Effector memory CD8-positive, alpha-beta T cell (primary cell): ENCODE results near the gene TYW1.
"Not testable (repeated sequence)": the region's sequence is repeated elsewhere in the genome, so short reads cannot be mapped to it uniquely, and the experiment has no call there.

ENCODE experiments used
- ATAC-seq: fragments of 150-1000 bp; cut with Tn5 transposase; replicated peaks from 2 replicates; pipeline ENCODE4 v1.10.0; 2021; ENCODE audit warnings: mild to moderate bottlenecking, moderate library complexity
- DNase-seq, 3 experiments: peaks; one replicate each; pipeline ENCODE4 v3.0.0; 2021
- H3K27ac Mint-ChIP-seq, 2 donors: one replicate each; pipeline ENCODE4 v1.8.0; 2022; ENCODE audit warnings: mild to moderate bottlenecking in 2 of 2, mixed read lengths in 2 of 2, moderate library complexity in 2 of 2
- H3K27me3 Mint-ChIP-seq, 2 donors: one replicate each; pipeline ENCODE4 v1.8.0; 2022; ENCODE audit warnings: mixed read lengths in 2 of 2
- H3K36me3 Mint-ChIP-seq: one replicate; pipeline ENCODE4 v1.8.0; 2022; ENCODE audit warnings: mild to moderate bottlenecking, moderate library complexity, mixed read lengths; ENCODE audit not compliant: insufficient read depth
- H3K4me1 Mint-ChIP-seq, 2 donors: one replicate each; pipeline ENCODE4 v1.8.0; 2022; ENCODE audit warnings: low read depth in 2 of 2, mixed read lengths in 2 of 2
- H3K4me3 Mint-ChIP-seq, 2 donors: one replicate each; pipeline ENCODE4 v1.8.0; 2022; ENCODE audit warnings: mild to moderate bottlenecking in 2 of 2, mixed read lengths in 2 of 2, moderate library complexity in 2 of 2
- H3K9me3 Mint-ChIP-seq, 2 donors: one replicate each; pipeline ENCODE4 v1.8.0; 2022; ENCODE audit warnings: mixed read lengths in 2 of 2

TYW1 gene

GRCh38 chr7:67206452-67206851 lies 209.8 kb downstream of the TYW1 start:
- no peak overlapping the region for H3K27ac Mint-ChIP-seq
- peaks cover 0 to 2% of the 10 kb centered on the region in 2 donors for H3K9me3 Mint-ChIP-seq
- no peak for ATAC-seq
- H3K4me1 Mint-ChIP-seq: peaks cover 0 to 11% of the 10 kb centered on the region in 2 donors
- no peaks in the 10 kb centered on the region for H3K27me3 Mint-ChIP-seq
- peaks cover 11% of the 10 kb centered on the region for H3K36me3 Mint-ChIP-seq
- no peak for DNase-seq
- H3K4me3 Mint-ChIP-seq: no peak overlapping the region

GRCh38 chr7:67208656-67209055 lies 212.0 kb downstream of the TYW1 start:
- not testable (repeated sequence) for H3K27ac Mint-ChIP-seq, H3K4me3 Mint-ChIP-seq, H3K36me3 Mint-ChIP-seq, ATAC-seq, DNase-seq, H3K4me1 Mint-ChIP-seq, H3K27me3 Mint-ChIP-seq, H3K9me3 Mint-ChIP-seq

DNA sequence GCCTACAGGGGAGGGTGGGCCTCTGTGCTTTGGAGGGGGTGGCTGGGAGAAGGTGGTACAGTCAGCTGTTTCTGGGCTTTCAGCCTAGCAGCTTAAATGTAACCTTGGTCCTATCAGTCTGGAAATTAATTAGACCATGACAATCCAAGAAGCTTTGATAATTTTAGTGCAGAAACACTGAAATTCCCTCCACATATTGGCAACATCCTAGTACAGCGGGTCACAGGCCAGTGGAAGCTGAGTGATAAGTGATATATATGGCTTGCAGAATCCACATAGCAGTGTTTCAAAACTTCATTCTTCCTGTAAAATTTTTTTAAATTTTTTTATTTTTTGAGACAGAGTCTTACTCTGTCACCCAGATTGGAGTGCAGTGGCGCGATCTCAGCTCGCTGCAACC lies 212.6 kb downstream of the TYW1 start:
- no peak for ATAC-seq
- Mint-ChIP-seq H3K27me3 (no peaks in the 10 kb centered on the region), H3K27ac (no peak overlapping the region), H3K36me3 (peaks cover 8% of the 10 kb centered on the region), H3K9me3 (peaks cover 0 to 2% of the 10 kb centered on the region in 2 donors), H3K4me1 (peaks cover 0 to 7% of the 10 kb centered on the region in 2 donors), H3K4me3 (no peak overlapping the region)
- DNase-seq: no peak

DNA sequence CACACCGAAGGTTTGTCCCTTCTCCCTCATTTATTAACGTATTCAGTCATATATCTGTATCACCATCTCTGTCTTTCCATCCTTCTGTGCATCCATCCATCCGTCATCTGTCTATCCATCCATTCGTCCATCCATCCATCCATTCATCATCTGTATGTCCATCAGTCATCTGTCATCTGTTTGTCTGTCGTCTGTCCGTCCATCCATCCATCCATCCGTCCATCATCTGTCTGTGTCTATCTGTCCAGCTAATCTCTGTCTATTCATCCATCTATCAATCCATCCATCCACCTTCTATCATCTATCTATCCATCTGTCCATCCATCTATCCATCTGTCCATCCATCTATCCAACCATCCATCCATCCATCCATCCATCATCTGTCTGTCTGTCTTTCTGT lies 213.9 kb downstream of the TYW1 start:
- Mint-ChIP-seq H3K27ac (no peak overlapping the region), H3K27me3 (no peaks in the 10 kb centered on the region), H3K4me3 (no peak overlapping the region), H3K4me1 (peaks cover 2 to 8% of the 10 kb centered on the region in 2 donors), H3K36me3 (no peaks in the 10 kb centered on the region), H3K9me3 (peaks cover 0 to 2% of the 10 kb centered on the region in 2 donors)
- ATAC-seq (no peak), DNase-seq (no peak)

GRCh38 chr7:67211650-67212330 lies 215.2 kb downstream of the TYW1 start:
- not testable (repeated sequence) for DNase-seq, H3K4me3 Mint-ChIP-seq, H3K36me3 Mint-ChIP-seq, H3K4me1 Mint-ChIP-seq, H3K27me3 Mint-ChIP-seq, ATAC-seq, H3K9me3 Mint-ChIP-seq, H3K27ac Mint-ChIP-seq

DNA sequence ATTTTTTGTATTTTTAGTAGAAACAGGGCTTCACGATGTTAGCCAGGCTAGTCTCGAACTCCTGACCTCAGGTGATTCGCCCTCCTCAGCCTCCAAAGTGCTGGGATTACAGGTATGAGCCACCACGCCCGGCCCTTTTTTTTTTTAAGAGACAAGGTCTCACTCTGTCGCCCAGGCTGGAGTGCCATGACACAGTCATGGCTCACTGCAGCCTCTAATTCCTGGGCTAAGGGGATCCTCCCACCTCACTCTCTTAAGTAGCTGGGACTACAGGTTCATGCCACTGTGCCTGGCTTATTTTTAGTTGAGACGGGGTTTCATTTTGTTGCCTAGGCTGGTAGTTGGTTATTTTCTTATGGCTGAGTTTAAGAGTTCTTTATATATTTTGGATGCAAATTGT lies 216.4 kb downstream of the TYW1 start:
- not testable (repeated sequence) for H3K27me3 Mint-ChIP-seq, H3K4me3 Mint-ChIP-seq, DNase-seq, ATAC-seq, H3K27ac Mint-ChIP-seq, H3K36me3 Mint-ChIP-seq, H3K4me1 Mint-ChIP-seq, H3K9me3 Mint-ChIP-seq

- H3K27ac Mint-ChIP-seq, H3K9me3 Mint-ChIP-seq, ATAC-seq, H3K4me1 Mint-ChIP-seq, H3K27me3 Mint-ChIP-seq, DNase-seq, H3K36me3 Mint-ChIP-seq, H3K4me3 Mint-ChIP-seq: not testable (repeated sequence)
These were observed 226.9 kb downstream of the TYW1 start for GRCh38 chr7:67223551-67223950.

DNA sequence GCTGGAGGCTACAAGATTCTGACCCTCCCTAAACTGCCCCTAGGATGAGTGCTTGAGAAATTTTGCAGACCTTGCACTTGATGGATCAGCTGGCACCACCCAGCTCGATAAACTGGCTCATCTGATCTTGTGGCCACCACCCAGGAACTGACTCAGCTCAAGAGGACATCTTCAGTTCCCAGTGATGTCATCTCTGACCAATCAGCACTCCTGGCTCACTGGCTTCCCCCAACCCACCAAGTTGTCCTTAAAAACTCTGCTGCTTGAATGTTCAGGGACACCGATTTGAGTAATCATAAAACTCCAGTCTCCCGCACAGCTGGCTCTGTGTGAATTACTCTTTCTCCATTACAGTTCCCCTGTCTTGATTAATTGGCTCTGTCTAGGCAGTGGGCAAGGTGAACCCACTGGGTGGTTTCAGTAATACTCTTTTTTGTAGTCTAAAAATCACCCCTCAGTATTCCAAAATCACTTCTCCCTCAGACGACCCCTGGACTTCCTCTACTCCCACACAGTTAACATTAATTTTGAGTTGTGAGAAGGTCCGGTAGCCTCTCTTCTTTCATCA lies 229.8 kb downstream of the TYW1 start:
- H3K27ac Mint-ChIP-seq: peak overlapping the region in 1 of 2 donors; percentile 79
- ATAC-seq, H3K9me3 Mint-ChIP-seq, H3K36me3 Mint-ChIP-seq, DNase-seq, H3K4me1 Mint-ChIP-seq, H3K4me3 Mint-ChIP-seq, H3K27me3 Mint-ChIP-seq: not testable (repeated sequence)

GRCh38 chr7:67226967-67227366 lies 230.3 kb downstream of the TYW1 start:
- H3K27ac Mint-ChIP-seq: peak overlapping the region in 1 of 2 donors; percentile 79
- ATAC-seq, H3K4me3 Mint-ChIP-seq, H3K4me1 Mint-ChIP-seq, H3K27me3 Mint-ChIP-seq, DNase-seq, H3K36me3 Mint-ChIP-seq, H3K9me3 Mint-ChIP-seq: not testable (repeated sequence)

- not testable (repeated sequence) for H3K4me1 Mint-ChIP-seq
- H3K27ac Mint-ChIP-seq: peak overlapping the region; percentile 38 to 75
These were observed 232.4 kb downstream of the TYW1 start for GRCh38 chr7:67229018-67229417.

DNA sequence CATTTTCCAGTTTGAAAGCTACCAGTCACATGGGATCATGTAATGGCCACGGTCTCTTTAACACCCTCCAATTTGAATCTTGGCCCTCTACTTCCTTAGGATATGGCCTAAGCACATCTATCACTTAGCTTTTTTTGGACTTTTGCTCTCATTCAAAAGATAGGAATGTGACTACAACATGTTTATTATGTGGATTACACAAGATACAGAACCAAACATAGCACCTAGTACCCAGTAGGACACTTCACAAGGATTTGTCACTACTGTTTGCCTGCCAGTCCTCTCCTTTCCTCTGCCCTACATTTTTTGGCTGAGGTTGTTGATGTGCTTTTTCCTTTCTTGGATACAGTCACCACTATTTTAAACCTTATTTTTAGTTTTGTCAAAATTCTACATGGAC lies 233.4 kb downstream of the TYW1 start:
- DNase-seq, H3K4me3 Mint-ChIP-seq, H3K36me3 Mint-ChIP-seq, H3K27me3 Mint-ChIP-seq, H3K9me3 Mint-ChIP-seq, H3K27ac Mint-ChIP-seq, H3K4me1 Mint-ChIP-seq, ATAC-seq: not testable (repeated sequence)

More at GRCh38 chr7:67229018-67229417, 232.4 kb downstream of the TYW1 start:
- not testable (repeated sequence) for H3K9me3 Mint-ChIP-seq, H3K4me3 Mint-ChIP-seq, H3K36me3 Mint-ChIP-seq, DNase-seq, H3K27me3 Mint-ChIP-seq, ATAC-seq

DNA sequence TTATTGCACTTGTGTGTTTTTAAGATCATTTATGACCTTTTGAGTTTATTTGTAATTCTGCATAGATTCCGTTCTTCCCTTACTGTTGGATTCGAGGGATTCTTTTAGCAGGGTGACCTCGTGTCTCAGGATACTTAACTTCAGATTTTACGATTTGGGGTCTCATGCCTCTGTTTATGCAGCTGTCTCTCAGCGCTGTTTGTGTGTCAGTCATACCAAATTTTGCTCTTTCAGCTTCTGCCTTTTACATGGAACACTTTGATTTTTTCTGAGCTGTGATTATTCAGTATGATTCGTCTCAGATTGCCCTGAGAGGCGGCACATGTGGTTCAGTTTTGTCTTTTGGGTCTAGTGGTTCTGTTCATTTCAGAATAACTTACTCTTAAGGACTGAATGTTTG lies 236.9 kb downstream of the TYW1 start:
- H3K27ac Mint-ChIP-seq: peak overlapping the region in 1 of 2 donors; percentile 46

DNA sequence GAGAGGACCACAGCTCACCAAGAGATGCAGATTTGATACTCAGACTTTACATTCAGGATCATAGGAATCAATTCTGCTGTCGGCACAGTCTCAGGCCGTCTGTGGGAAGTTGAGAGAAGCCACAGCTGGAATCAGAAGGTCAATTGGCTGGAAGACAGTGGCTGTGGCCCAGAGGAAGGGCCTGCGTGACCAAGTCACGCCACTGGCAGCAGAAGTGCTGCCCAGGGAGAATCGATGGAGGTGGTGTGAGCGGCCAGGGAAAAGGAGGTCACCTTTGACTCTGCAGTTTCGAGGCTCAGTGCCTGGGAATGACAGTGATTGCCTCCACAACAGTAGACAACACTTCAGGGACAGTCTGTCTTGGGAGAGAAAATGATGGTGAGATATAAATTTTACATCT lies 239.6 kb downstream of the TYW1 start:
- not testable (repeated sequence) for H3K4me1 Mint-ChIP-seq, ATAC-seq, H3K9me3 Mint-ChIP-seq, H3K4me3 Mint-ChIP-seq, H3K27me3 Mint-ChIP-seq, DNase-seq
- H3K36me3 Mint-ChIP-seq: peaks cover 23% of the 10 kb centered on the region
- H3K27ac Mint-ChIP-seq: peak overlapping the region; percentile 49 to 86

More for the DNA sequence above, 236.9 kb downstream of the TYW1 start:
- H3K4me3 Mint-ChIP-seq, H3K4me1 Mint-ChIP-seq, ATAC-seq, H3K27me3 Mint-ChIP-seq, H3K9me3 Mint-ChIP-seq, DNase-seq, H3K36me3 Mint-ChIP-seq: not testable (repeated sequence)

GRCh38 chr7:67242871-67243270 lies 246.2 kb downstream of the TYW1 start:
- not testable (repeated sequence) for H3K9me3 Mint-ChIP-seq, H3K27me3 Mint-ChIP-seq, DNase-seq, H3K4me1 Mint-ChIP-seq, ATAC-seq, H3K4me3 Mint-ChIP-seq, H3K27ac Mint-ChIP-seq
- H3K36me3 Mint-ChIP-seq: peaks cover 15% of the 10 kb centered on the region
